PC-3 (cell line): ENCODE results near the gene DMAP1. TPM values are rescaled to one million over a fixed set of nuclear protein-coding genes. Genes with fewer than 3 reads are reported as not detected.

Experiments
- ATAC-seq: fragments of 200-7000 bp; cut with Tn5 transposase; 2 replicates; pipeline ENCODE4 v1.9.1; 2020; ENCODE audit warnings: mild to moderate bottlenecking, moderate library complexity
- BruUV-seq: library from RNA; stranded (reverse); fragments of 400-500 nt; replicated peaks from 2 replicates; lab custom pipeline; 2021; lab: Mats Ljungman, UMichigan
- CTCF ChIA-PET: fragments of 300-600 bp; sonication (Branson Sonifier 250); formaldehyde crosslinking; loops from one replicate; lab custom pipeline; 2022; ENCODE audit warnings: antibody characterized with exemption; lab: Charles Lee
- POLR2A ChIA-PET: fragments of 300-600 bp; sonication (Branson Sonifier 250); formaldehyde crosslinking; loops from one replicate; lab custom pipeline; 2022; ENCODE audit warnings: antibody characterized with exemption; ENCODE audit not compliant: unreplicated experiment; lab: Charles Lee
- DNase-seq: peaks from one replicate; pipeline ENCODE4 v3.0.0-alpha.2; 2015
- H2AFZ ChIP-seq: fragments of 300-600 bp; sonication (generic); 2 replicates; pipeline ENCODE4 v1.6.0; 2016; ENCODE audit warnings: antibody characterized with exemption, low read length
- H3F3A ChIP-seq: fragments of 300-600 bp; sonication (generic); one replicate; pipeline ENCODE4 v1.6.0; 2017; ENCODE audit warnings: antibody characterized with exemption, low read length, control low read depth, mild to moderate bottlenecking; ENCODE audit not compliant: unreplicated experiment
- H3K27ac ChIP-seq: fragments of 300-600 bp; sonication (generic); 2 replicates; pipeline ENCODE4 v1.5.1; 2016; ENCODE audit warnings: mild to moderate bottlenecking, low read length
- H3K27me3 ChIP-seq: fragments of 300-600 bp; sonication (generic); 2 replicates; pipeline ENCODE4 v1.6.1; 2016; ENCODE audit warnings: low read length, mixed read lengths
- H3K36me3 ChIP-seq: fragments of 300-600 bp; sonication (generic); 2 replicates; pipeline ENCODE4 v1.6.1; 2016; ENCODE audit warnings: low read depth, mixed run types, low read length, mixed read lengths
- H3K4me1 ChIP-seq: fragments of 300-600 bp; sonication (generic); 2 replicates; pipeline ENCODE4 v1.5.1; 2016; ENCODE audit warnings: low read length; ENCODE audit not compliant: insufficient read depth
- H3K4me2 ChIP-seq: fragments of 300-600 bp; sonication (generic); 2 replicates; pipeline ENCODE4 v1.6.0; 2016; ENCODE audit warnings: low read length
- H3K4me3 ChIP-seq: fragments of 300-600 bp; sonication (generic); 2 replicates; pipeline ENCODE4 v1.5.1; 2016; ENCODE audit warnings: mild to moderate bottlenecking, low read length, mixed read lengths
- H3K79me2 ChIP-seq: fragments of 300-600 bp; sonication (generic); 2 replicates; pipeline ENCODE4 v1.6.1; 2017; ENCODE audit warnings: low read length, mixed read lengths
- H3K9ac ChIP-seq: fragments of 300-600 bp; sonication (generic); 2 replicates; pipeline ENCODE4 v1.6.0; 2016; ENCODE audit warnings: mild to moderate bottlenecking, low read length
- H3K9me2 ChIP-seq: fragments of 300-600 bp; sonication (generic); replicated peaks from 2 replicates; pipeline ENCODE4 v1.6.1; 2016; ENCODE audit warnings: mixed run types, low read length, mixed read lengths
- H3K9me3 ChIP-seq: fragments of 300-600 bp; sonication (generic); 2 replicates; pipeline ENCODE4 v1.6.1; 2016; ENCODE audit warnings: low read length, mixed read lengths
- H4K20me1 ChIP-seq: fragments of 300-600 bp; sonication (generic); 2 replicates; pipeline ENCODE4 v1.6.1; 2016; ENCODE audit warnings: low read length, mixed read lengths
- EZH2 ChIP-seq: fragments of 300-600 bp; sonication (generic); IDR thresholded peaks from one replicate; pipeline ENCODE4 v1.6.1; 2017; ENCODE audit warnings: antibody characterized with exemption, mild to moderate bottlenecking, low read length; ENCODE audit not compliant: unreplicated experiment
- EZH2phosphoT487 ChIP-seq: fragments of 300-600 bp; sonication (generic); IDR thresholded peaks from 2 replicates; pipeline ENCODE4 v1.6.1; 2018; ENCODE audit warnings: mild to moderate bottlenecking, antibody characterized with exemption, low read length, borderline replicate concordance
- intact Hi-C: fragments of 100-400 bp; cut with micrococcal nuclease; formaldehyde crosslinking; loops from 2 replicates; pipeline ENCODE4 v1.9.0; 2023
- total RNA-seq: library from RNA; depleted of rRNA; stranded (reverse); fragments of >200 nt; gene quantifications from 2 replicates; pipeline ENCODE4 v1.2.3, GENCODE V29; 2014
- TF ChIP-seq, protein P1 (sequence below): fragments of 300-600 bp; sonication (generic); conservative IDR thresholded peaks from 2 replicates; pipeline ENCODE4 v1.5.1; 2017; ENCODE audit warnings: antibody characterized with exemption, low read depth, mild to moderate bottlenecking, low read length

Gene DMAP1
- total RNA-seq, 1 experiment from 2014 or later = 55.5 TPM

DNA sequence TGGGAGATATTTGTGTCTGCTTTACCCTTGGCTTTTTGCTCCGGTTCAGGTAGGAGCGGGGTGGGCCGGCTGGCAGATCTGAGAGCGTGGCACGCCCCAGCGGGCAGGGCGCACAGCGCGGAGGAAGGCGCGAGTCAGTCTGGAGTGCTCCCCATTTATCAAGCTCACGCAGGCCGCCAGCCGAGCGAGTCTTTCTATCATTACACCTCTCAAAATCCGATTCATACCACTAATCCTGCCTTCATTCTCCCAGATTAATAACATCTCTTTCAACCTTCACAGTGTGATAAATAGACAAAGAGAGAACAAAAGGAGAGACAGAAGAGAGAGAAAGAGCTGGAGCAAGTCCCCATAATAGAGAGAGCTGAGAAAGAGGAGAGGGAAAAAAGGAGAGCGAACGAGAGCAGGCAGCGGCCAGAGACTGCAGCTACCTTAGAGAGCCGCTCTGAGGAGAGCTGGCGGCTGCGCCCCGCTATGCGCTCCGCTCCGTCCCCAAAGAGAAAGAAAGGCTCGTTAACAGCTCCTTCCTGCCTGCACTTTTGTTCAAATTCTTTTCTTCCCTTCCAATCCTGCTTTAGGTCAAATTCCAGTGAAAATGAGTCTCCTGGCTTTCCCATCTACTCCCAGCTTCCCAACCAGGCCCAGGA lies 48.0 kb downstream of the DMAP1 start:
- Histone ChIP-seq H3K9me3 (no peaks in the 10 kb centered on the region), H3K27me3 (no peaks in the 10 kb centered on the region), H3K4me3 (no peak overlapping the region), H3K36me3 (no peaks in the 10 kb centered on the region; the same call in 1 of the 2 replicates), H2AFZ (no peak overlapping the region), H3K79me2 (no peaks in the 10 kb centered on the region), H3F3A (no peaks in the 10 kb centered on the region), H3K9me2 (no peaks in the 10 kb centered on the region), H4K20me1 (no peaks in the 10 kb centered on the region), H3K9ac (no peak overlapping the region), H3K4me1 (0 out of 2 replicates have a peak, but pooled peaks cover 7% of the 10 kb centered on the region), H3K4me2 (no peak overlapping the region), H3K27ac (no peak overlapping the region)
- BruUV-seq = no TSS peak
- CTCF ChIA-PET = no interaction called here
- intact Hi-C loops = no loop called here
- DNase-seq = no peak
- POLR2A ChIA-PET = no interaction called here
- TF ChIP-seq, protein P1, sequence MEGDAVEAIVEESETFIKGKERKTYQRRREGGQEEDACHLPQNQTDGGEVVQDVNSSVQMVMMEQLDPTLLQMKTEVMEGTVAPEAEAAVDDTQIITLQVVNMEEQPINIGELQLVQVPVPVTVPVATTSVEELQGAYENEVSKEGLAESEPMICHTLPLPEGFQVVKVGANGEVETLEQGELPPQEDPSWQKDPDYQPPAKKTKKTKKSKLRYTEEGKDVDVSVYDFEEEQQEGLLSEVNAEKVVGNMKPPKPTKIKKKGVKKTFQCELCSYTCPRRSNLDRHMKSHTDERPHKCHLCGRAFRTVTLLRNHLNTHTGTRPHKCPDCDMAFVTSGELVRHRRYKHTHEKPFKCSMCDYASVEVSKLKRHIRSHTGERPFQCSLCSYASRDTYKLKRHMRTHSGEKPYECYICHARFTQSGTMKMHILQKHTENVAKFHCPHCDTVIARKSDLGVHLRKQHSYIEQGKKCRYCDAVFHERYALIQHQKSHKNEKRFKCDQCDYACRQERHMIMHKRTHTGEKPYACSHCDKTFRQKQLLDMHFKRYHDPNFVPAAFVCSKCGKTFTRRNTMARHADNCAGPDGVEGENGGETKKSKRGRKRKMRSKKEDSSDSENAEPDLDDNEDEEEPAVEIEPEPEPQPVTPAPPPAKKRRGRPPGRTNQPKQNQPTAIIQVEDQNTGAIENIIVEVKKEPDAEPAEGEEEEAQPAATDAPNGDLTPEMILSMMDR = no peak
- TF ChIP-seq EZH2 = no peak
- TF ChIP-seq EZH2phosphoT487 = no peak
- no peak for ATAC-seq

DNA sequence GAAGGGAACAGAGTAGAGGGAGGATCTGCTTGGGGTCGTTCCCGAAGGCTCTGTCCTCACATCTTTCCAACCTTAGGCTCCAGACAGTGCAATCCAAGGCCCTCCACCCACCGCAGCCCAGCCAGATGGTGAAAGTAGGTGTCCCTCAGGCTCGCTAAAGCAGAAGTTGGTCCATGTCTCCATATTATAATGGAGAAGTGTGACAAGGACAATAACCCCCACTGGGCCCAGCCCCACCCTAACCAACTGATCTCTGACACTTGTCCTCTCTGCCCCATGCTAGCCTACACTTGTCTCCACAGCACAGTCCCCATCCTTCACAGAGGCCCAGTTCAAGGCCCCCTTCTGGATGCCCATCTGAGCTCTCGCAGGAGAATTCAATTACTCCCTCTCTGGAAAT lies 48.7 kb downstream of the DMAP1 start:
- Histone ChIP-seq H3K79me2 (no peaks in the 10 kb centered on the region), H3K9me3 (no peaks in the 10 kb centered on the region), H3F3A (no peaks in the 10 kb centered on the region), H3K9me2 (no peaks in the 10 kb centered on the region), H3K4me2 (no peak overlapping the region), H3K27me3 (no peaks in the 10 kb centered on the region), H3K9ac (no peak overlapping the region), H3K36me3 (no peaks in the 10 kb centered on the region; the same call in 1 of the 2 replicates), H2AFZ (no peak overlapping the region), H3K4me3 (no peak overlapping the region), H3K4me1 (0 out of 2 replicates have a peak, but pooled peaks cover 7% of the 10 kb centered on the region), H4K20me1 (no peaks in the 10 kb centered on the region), H3K27ac (no peak overlapping the region)
- ATAC-seq = no peak
- TF ChIP-seq, protein P1 = no peak
- TF ChIP-seq EZH2 = no peak
- TF ChIP-seq EZH2phosphoT487 = no peak
- ChIA-PET CTCF (no interaction called here), POLR2A (no interaction called here)
- intact Hi-C loops = no loop called here
- BruUV-seq = no TSS peak
- no peak for DNase-seq

DNA sequence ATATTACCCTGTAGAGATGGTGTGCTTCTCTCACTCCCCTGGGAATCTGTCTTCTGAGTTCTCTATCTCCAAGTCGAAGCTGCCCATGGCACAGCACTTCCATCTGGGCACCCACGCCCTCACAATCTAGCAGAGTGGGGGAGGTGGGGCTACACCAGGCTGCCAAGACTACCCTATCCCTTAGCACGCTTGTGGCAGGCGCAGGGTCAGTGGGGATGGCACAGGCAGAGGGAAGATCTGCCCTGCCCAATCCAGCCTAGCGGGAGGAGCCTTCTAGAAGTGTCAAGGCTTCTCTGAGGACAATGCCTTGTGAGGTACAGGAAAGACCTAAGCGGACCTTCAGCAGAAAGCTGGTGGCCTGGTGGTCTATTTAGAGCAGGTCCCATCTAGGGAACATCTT lies 49.1 kb downstream of the DMAP1 start:
- no peaks in the 10 kb centered on the region for H3K9me2 ChIP-seq
- no peak for ATAC-seq
- H3K79me2 ChIP-seq = no peaks in the 10 kb centered on the region
- H3K27ac ChIP-seq = no peak overlapping the region
- no peak overlapping the region for H3K4me3 ChIP-seq
- intact Hi-C loops = no loop called here
- H3K4me1 ChIP-seq = 0 out of 2 replicates have a peak, but pooled peaks cover 7% of the 10 kb centered on the region
- no peak overlapping the region for H3K9ac ChIP-seq
- no peaks in the 10 kb centered on the region for H3F3A ChIP-seq
- ChIA-PET POLR2A (no interaction called here), CTCF (no interaction called here)
- H2AFZ ChIP-seq = no peak overlapping the region
- H3K27me3 ChIP-seq = no peaks in the 10 kb centered on the region
- H3K4me2 ChIP-seq = no peak overlapping the region
- TF ChIP-seq EZH2 = no peak
- no peak for TF ChIP-seq EZH2phosphoT487
- TF ChIP-seq, protein P1 = no peak
- no peak for DNase-seq
- no TSS peak for BruUV-seq
- H3K9me3 ChIP-seq = no peaks in the 10 kb centered on the region
- H4K20me1 ChIP-seq = no peaks in the 10 kb centered on the region
- no peaks in the 10 kb centered on the region; the same call in 1 of the 2 replicates for H3K36me3 ChIP-seq
